Astrocyte of the cerebellum (primary cell): ENCODE results near the gene DCP1B.

Experiments used
- DNase-seq: peaks from one replicate; pipeline ENCODE4 v3.0.0-alpha.2; 2011; ENCODE audit warnings: low read depth
- H3K4me3 ChIP-seq: 2 replicates; pipeline ENCODE4 v1.5.1; 2011; ENCODE audit warnings: mild to moderate bottlenecking, low read depth, low read length, moderate library complexity
- in situ Hi-C: cut with HindIII; loops from 2 replicates; pipeline ENCODE4 v1.10.0; 2017; ENCODE audit warnings: low sequenced_read_pairs
- TF ChIP-seq, protein P1 (sequence below): IDR thresholded peaks from 2 replicates; pipeline ENCODE4 v1.5.1; 2012; ENCODE audit warnings: low read length, low read depth, moderate library complexity, mild to moderate bottlenecking; ENCODE audit errors: missing control alignments

The DCP1B gene

DNA sequence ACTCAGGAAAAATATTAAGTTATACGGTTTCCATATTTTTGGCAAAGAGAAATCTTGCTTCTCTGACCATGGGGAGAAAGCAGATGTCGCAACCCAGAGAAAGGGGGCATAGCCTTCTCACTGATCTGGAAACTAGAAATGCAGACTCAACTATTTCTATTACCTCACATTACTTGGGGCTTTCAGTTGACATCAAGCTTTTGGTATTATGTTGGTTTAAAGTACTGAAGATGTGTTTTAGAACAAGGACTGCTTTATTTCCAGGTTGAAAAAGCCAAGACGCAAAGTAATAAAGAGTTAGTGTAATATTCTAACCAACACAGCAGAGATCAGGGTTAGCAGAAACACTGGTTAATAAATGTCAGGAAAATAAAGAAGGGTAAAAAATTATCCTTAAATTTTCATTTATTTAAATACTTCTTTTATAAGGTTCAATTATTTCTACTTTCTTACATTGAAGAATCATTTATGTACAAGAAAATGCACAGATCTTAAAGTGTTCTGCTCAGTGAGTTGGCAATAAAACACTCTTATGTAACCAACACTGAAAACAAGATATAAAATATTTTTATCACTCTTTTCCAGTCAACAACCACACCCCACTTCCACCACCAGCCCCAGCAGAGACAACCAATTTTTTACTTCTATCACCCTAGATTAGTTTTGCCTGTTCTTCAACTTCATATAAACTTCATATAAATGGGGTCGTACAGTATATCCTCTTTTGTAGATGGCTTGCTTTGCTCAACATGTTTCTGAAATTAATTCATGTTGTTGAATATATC lies 26.0 kb downstream of the DCP1B start:
- TF ChIP-seq, protein P1, sequence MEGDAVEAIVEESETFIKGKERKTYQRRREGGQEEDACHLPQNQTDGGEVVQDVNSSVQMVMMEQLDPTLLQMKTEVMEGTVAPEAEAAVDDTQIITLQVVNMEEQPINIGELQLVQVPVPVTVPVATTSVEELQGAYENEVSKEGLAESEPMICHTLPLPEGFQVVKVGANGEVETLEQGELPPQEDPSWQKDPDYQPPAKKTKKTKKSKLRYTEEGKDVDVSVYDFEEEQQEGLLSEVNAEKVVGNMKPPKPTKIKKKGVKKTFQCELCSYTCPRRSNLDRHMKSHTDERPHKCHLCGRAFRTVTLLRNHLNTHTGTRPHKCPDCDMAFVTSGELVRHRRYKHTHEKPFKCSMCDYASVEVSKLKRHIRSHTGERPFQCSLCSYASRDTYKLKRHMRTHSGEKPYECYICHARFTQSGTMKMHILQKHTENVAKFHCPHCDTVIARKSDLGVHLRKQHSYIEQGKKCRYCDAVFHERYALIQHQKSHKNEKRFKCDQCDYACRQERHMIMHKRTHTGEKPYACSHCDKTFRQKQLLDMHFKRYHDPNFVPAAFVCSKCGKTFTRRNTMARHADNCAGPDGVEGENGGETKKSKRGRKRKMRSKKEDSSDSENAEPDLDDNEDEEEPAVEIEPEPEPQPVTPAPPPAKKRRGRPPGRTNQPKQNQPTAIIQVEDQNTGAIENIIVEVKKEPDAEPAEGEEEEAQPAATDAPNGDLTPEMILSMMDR = no peak

DNA sequence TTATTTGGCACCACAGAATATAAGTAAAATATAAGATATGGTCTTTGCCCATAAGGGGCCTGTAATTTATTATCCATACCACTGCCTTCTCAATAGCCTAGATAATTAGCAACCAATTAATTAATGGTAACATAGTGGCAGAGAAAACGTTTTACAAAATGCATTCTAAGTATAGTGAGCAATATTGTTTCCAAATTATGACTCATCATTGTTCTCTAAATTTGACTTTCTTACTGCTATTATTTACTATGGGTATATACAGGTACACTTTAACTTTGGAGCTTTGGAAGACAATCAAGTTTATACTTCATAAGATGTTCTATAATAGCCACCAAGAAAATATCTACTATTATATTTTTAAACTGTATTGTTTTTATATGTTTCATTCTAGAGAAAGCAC lies 26.7 kb downstream of the DCP1B start:
- H3K4me3 ChIP-seq = no peak overlapping the region
- TF ChIP-seq, protein P1 = no peak
- in situ Hi-C loops = no loop called here
- no peak for DNase-seq

More for the DNA sequence above, 26.0 kb downstream of the DCP1B start:
- H3K4me3 ChIP-seq = no peak overlapping the region
- DNase-seq = no peak
- in situ Hi-C loops = no loop called here

DNA sequence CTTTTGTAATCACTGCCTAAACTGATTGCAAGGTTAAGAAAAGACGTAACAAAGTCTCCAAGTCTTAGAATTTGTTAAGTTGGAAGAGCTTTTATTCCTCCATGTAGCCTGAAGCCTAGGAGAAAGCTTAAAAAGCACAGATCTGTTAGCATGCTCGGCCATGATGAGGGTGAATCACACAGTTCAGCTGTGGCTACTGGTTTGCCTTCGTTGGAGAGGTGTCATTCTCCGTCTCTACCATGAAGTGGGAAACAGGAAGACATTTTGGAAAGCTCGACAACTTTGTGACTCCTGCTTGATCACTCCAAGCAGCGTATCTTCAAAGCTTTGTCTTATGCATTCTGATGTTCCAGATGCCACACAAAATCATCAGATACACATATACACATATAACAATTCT lies 27.1 kb downstream of the DCP1B start:
- TF ChIP-seq, protein P1 = no peak
- H3K4me3 ChIP-seq = no peak overlapping the region
- in situ Hi-C loops = no loop called here
- no peak for DNase-seq

DNA sequence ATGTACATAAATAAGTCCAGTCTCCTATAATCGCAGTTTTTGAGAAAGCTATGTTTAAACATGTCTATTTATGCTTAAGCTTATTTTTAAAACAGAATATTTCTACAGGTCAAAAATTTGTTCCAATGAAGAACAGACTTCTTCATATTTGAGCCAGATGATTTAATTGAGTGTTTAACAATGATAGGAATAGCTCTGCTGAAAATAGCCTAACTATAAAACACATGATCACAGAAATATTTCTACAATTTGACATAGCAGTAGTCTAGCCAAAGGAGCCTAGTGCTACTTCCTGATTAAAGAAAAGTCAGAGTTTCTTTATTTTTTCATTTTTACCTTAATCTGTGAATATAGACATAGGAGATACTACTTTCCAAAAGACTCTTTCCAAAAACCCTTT lies 29.4 kb downstream of the DCP1B start:
- no peak overlapping the region for H3K4me3 ChIP-seq
- no peak for DNase-seq
- TF ChIP-seq, protein P1 = no peak
- in situ Hi-C loops = loop anchor here (25.0 kb wide), 1 partner anchor 313 kb away; no protein-coding TSS in a partner anchor

DNA sequence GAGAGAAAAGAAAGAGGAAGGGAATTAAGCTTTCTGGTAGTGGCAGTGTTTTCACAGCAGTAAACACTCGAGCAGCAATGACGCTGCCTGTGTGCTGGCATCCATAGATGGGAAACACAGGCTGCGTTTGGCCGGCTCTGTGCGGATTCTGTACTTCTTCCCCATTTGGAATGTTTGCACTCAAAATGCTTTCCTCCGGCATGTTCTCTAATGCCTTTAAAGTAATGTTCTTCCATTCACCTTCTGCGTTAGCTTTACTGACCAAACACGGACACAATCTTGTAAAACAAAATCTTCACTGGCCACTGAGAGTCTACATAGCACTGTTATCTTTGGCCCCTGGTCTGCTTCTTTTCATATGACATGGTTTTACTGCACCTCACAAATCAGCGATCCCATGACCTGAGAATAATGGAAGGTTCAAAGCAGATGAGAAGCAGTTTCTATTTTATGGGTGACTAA lies 31.4 kb downstream of the DCP1B start:
- TF ChIP-seq, protein P1 = no peak
- H3K4me3 ChIP-seq = no peak overlapping the region
- in situ Hi-C loops = loop anchor here (25.0 kb wide), 1 partner anchor 311 kb away; no protein-coding TSS in a partner anchor
- DNase-seq = no peak

DNA sequence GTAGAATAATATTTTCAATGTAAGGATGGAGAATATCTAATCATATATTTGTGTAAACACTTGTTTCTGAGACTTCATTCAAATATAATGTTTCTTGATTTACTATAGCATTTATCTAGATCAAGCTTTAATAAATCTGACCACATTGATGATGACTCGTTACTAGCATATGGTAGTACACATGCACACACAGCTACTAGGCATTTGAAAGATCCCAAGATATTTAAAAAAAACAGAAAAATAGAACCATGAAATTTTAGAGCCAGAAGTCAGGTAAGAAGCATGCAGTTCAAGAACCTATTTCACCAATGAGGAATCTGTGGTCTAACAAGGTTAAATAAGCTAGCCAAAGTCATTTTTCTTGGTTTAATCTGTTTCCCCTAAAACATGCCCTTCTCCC lies 32.0 kb downstream of the DCP1B start:
- peak; percentile 45 for DNase-seq
- TF ChIP-seq, protein P1 = no peak
- H3K4me3 ChIP-seq = no peak overlapping the region
- in situ Hi-C loops = loop anchor here (25.0 kb wide), 1 partner anchor 310 kb away; no protein-coding TSS in a partner anchor
